ENCODE data around the gene NR1H3. TPM values are rescaled to one million over a fixed set of nuclear protein-coding genes. Genes with fewer than 3 reads are reported as not detected.
"Not testable (repeated sequence)": the region's sequence is repeated elsewhere in the genome, so short reads cannot be mapped to it uniquely, and the experiment has no call there.

Gene NR1H3
- total RNA-seq, 2 donors from 2014 or later = 2.2 to 4.3 TPM

DNA sequence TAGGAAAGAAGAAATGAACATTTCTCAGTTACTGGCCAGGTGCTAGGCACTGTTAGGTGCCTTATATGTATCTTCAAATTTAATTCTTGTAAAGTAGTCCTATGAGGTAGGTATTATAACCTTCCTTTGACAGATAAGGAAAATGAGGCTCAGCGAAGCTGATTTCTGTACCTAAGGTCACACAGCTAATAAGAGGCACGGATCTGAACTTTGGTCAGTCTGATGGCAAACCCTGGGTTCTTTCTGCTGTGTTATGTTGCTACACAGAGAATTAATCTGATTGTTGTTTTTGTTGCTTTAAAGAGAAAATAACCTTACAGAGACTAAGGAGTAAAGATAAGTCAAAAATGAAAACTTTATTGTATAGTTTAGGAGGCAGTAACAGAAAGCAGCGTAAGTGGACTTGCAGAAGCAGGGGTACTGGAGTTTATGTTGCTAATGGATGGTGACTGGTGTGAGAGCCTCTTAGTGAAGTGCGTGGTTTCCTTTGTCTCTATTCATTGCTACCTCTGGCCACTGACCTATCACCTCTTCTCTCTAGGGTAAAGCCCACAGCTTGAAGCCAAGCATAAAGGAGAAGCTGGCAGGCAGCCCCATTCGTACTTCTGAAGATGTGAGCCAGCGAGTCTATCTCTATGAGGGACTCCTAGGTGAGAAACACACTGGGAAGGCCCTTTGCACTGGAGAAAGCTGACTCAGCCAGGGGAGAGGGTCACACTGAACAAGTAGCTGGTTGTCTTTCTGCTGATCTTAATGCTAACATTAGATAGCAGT is 50.4 kb downstream of the NR1H3 start:
- no peaks in the 10 kb centered on the region for H3K9me3 ChIP-seq (ENCODE audit: control insufficient read depth, low read length, poor library complexity, severe bottlenecking)
- peaks cover 4% of the 10 kb centered on the region for H3K4me1 Mint-ChIP-seq
- ATAC-seq (no peak), DNase-seq (no peak)
- no peaks in the 10 kb centered on the region for H3K27me3 Mint-ChIP-seq
- peaks cover 6% of the 10 kb centered on the region for H3K36me3 Mint-ChIP-seq (ENCODE audit: low read depth)
- H3K4me3 Mint-ChIP-seq = no peak overlapping the region
- no peak overlapping the region for H3K27ac Mint-ChIP-seq

DNA sequence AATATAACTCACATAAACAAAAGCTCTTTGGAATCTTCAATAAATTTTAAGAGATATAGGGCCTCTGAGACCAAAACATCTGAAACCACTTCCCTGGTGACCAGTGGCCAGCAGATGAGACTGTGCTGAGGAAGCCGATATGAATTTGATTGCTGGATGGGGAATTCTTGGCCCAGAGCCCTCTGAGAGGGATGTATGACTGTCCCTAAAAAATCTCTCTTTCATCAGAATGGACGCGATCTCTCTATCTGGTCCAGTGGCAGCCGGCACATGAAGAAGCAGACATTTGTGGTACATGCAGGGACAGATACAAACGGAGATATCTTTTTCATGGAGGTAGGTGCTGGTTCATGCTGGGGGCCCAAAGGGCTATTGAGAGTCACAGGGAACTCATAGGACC is 57.2 kb downstream of the NR1H3 start:
- H3K9me3 ChIP-seq (ENCODE audit: control insufficient read depth, low read length, poor library complexity, severe bottlenecking) = no peaks in the 10 kb centered on the region
- Mint-ChIP-seq H3K27ac (no peak overlapping the region), H3K4me1 (peaks cover 5% of the 10 kb centered on the region), H3K36me3 (ENCODE audit: low read depth) (peaks cover 6% of the 10 kb centered on the region), H3K27me3 (no peaks in the 10 kb centered on the region), H3K4me3 (no peak overlapping the region)
- ATAC-seq (no peak), DNase-seq (no peak)

- not testable (repeated sequence) for H3K36me3 Mint-ChIP-seq (ENCODE audit: low read depth); ATAC-seq; H3K4me1 Mint-ChIP-seq; H3K9me3 ChIP-seq (ENCODE audit: control insufficient read depth, low read length, poor library complexity, severe bottlenecking); DNase-seq; H3K4me3 Mint-ChIP-seq; H3K27me3 Mint-ChIP-seq
- peak overlapping the region; percentile 77 for H3K27ac Mint-ChIP-seq
Measured at GRCh38 chr11:47316501-47316900, 58.7 kb downstream of the NR1H3 start.

DNA sequence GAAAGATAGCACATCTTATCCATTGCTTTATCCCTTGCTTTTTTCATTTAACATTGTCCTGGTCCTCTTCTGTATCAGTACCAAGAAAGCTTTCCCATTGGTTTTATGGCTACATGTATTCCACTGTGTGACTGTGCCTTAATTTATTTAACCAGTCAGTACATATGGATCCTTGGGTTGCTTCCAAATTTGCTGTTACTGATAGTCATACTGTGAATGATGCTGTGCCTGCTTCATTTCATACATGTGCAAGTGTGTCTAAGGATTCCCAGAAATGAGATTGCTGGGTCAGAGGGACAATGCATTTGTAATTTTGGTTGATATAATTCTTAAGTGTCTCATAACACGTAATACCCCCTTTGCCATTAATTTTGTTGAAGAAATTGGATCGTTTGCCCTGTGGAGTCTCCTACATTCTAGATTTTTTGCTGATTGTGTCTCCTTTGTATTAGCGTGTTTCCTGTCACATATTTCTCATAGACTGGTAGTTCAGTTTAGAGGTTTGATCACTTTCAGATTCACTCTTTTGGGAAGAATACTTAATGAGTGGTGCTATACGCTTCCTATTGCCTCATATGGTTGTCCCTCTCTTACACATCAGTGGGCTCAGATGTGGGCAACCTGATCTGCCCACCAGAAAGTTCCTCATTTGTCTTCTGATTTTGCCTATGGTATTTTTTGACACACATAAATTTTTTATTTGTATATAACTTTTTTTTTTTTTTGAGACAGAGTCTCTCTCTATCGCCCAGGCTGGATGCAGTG is 59.5 kb downstream of the NR1H3 start:
- H3K9me3 ChIP-seq (ENCODE audit: control insufficient read depth, low read length, poor library complexity, severe bottlenecking) = no peaks in the 10 kb centered on the region
- DNase-seq = no peak
- Mint-ChIP-seq H3K27ac (peak overlapping the region; percentile 77), H3K36me3 (ENCODE audit: low read depth) (peaks cover 9% of the 10 kb centered on the region), H3K4me1 (peaks cover 5% of the 10 kb centered on the region), H3K27me3 (no peaks in the 10 kb centered on the region), H3K4me3 (peak overlapping the region; percentile 53)
- peak; percentile 57 for ATAC-seq

- Mint-ChIP-seq H3K4me1 (peaks cover 5% of the 10 kb centered on the region), H3K4me3 (no peak overlapping the region), H3K27ac (no peak overlapping the region), H3K27me3 (no peaks in the 10 kb centered on the region), H3K36me3 (ENCODE audit: low read depth) (peaks cover 9% of the 10 kb centered on the region)
- no peaks in the 10 kb centered on the region for H3K9me3 ChIP-seq (ENCODE audit: control insufficient read depth, low read length, poor library complexity, severe bottlenecking)
- ATAC-seq (no peak), DNase-seq (no peak)
Measured at GRCh38 chr11:47318166-47318565, 60.4 kb downstream of the NR1H3 start.

Other genes starting within 250 kb of the NR1H3 start
- 100 to 1,000 TPM; 181 to 189 TPM for gene ARFGAP2, start 81.1 kb upstream of the NR1H3 start, total RNA-seq
- 1 to 10 TPM in 1 of 2 donors, under 1 TPM in 1; 0.30 to 1.4 TPM for gene PACSIN3, start 71.6 kb upstream of the NR1H3 start, total RNA-seq
- 10 to 100 TPM; 75.3 to 77.0 TPM for gene DDB2, start 43.0 kb upstream of the NR1H3 start, total RNA-seq
- gene ACP2, start 9.2 kb upstream of the NR1H3 start, total RNA-seq = 10 to 100 TPM; 19.6 to 23.1 TPM
- gene MADD, start 12.1 kb downstream of the NR1H3 start, total RNA-seq = 100 to 1,000 TPM; 155 to 209 TPM
- gene MYBPC3, start 94.7 kb downstream of the NR1H3 start, total RNA-seq = under 1 TPM in 1 of 2 donors, not detected in 1; 0.10 TPM
- 10 to 100 TPM in 1 of 2 donors, 1 to 10 TPM in 1; 4.9 to 14.9 TPM for gene SPI1, start 120.6 kb downstream of the NR1H3 start, total RNA-seq
- gene SLC39A13, start 150.6 kb downstream of the NR1H3 start, total RNA-seq = 10 to 100 TPM; 31.6 to 31.8 TPM
- gene PSMC3, start 168.4 kb downstream of the NR1H3 start, total RNA-seq = 10 to 100 TPM; 47.8 to 55.2 TPM
- gene RAPSN, start 191.1 kb downstream of the NR1H3 start, total RNA-seq = 1 to 10 TPM; 3.0 to 3.1 TPM

Measured in T-helper 17 cell (primary cell).